Panc1 (cell line): ENCODE results near the gene TMEM192.

Experiments
- CTCF ChIP-seq: fragments of 450-650 bp; IDR thresholded peaks from 2 replicates; pipeline ENCODE4 v1.5.1; 2017; ENCODE audit warnings: mild to moderate bottlenecking
- SIN3A ChIP-seq: IDR thresholded peaks from 2 replicates; pipeline ENCODE4 v1.6.1; 2012; ENCODE audit warnings: low read depth, mild to moderate bottlenecking, low read length, moderate library complexity, borderline replicate concordance; ENCODE audit not compliant: insufficient read depth

DNA sequence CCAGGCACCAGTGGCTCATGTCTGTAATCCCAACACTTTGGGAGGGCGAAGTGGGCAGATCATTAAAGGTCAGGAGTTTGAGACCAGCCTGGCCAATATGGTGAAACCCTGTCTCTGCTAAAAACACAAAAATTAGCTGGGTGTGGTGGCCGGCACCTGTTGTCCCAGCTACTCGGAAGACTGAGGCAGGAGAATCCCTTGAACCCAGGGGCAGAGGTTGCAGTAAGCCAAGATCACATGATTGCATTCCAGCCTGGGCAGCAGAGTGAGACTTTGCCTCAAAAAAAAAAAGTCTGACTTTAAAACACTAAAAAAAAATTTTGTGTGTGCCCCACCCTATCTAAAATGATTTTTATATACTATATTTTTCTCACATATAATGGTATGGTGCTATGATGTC, 26.2 kb upstream of the TMEM192 start:
- TF ChIP-seq CTCF (no peak), SIN3A (no peak)
